ENCODE measurements around the gene MIF.

The MIF gene

GRCh38 chr22:23893945-23894709 lies at the start of gene MIF:
TSS of gene MIF (plus strand) at chr22:23894383. CDS start at chr22:23894475, 92 bp downstream.
- ChIA-PET POLR2A (ENCODE audit: low non-redundant PET) (interaction anchor here (0.5 to 1.5 kb wide), 4 partner anchors 9 to 356 kb away, joined by 3 to 7 read pairs (median 4); no protein-coding TSS in a partner anchor), CTCF (interaction anchor here (0.6 to 0.8 kb wide), 6 partner anchors 30 to 922 kb away, joined by 3 to 4 read pairs (median 3); no protein-coding TSS in a partner anchor)
- TF ChIP-seq CTCF (conservative IDR thresholded peaks at IDR 0.05; ENCODE audit: low read depth) = peak; percentile 80
- H3K27ac ChIP-seq = peak within 1 kb of the TSS; percentile 96
- peak; percentile 86 for DNase-seq (ENCODE audit: low spot score)

GRCh38 chr22:23844739-23845202 lies 49.4 kb upstream of the MIF start:
- no peak for TF ChIP-seq CTCF (conservative IDR thresholded peaks at IDR 0.05; ENCODE audit: low read depth)
- CTCF ChIA-PET = interaction anchor here (0.5 kb wide), 1 partner anchor 22 kb away, joined by 9 read pairs; no protein-coding TSS in a partner anchor
- H3K27ac ChIP-seq = peak overlapping the region; percentile 86
- POLR2A ChIA-PET (ENCODE audit: low non-redundant PET) = no interaction called here
- DNase-seq (ENCODE audit: low spot score) = no peak

- ChIA-PET POLR2A (ENCODE audit: low non-redundant PET) (no interaction called here), CTCF (interaction anchor here (0.5 to 0.6 kb wide), 3 partner anchors 23 to 1048 kb away, joined by 3 to 9 read pairs (median 3); no protein-coding TSS in a partner anchor)
- TF ChIP-seq CTCF (conservative IDR thresholded peaks at IDR 0.05; ENCODE audit: low read depth) = no peak
- no peak for DNase-seq (ENCODE audit: low spot score)
- peak overlapping the region; percentile 86 for H3K27ac ChIP-seq
Measured at GRCh38 chr22:23845265-23846080, 48.7 kb upstream of the MIF start.

GRCh38 chr22:23846081-23846469 lies 48.1 kb upstream of the MIF start:
- TF ChIP-seq CTCF (conservative IDR thresholded peaks at IDR 0.05; ENCODE audit: low read depth) = no peak
- ChIA-PET POLR2A (ENCODE audit: low non-redundant PET) (no interaction called here), CTCF (interaction anchor here (0.5 to 0.6 kb wide), 2 partner anchors 75 to 1048 kb away, joined by 3 read pairs; no protein-coding TSS in a partner anchor)
- peak overlapping the region; percentile 86 for H3K27ac ChIP-seq
- no peak for DNase-seq (ENCODE audit: low spot score)

GRCh38 chr22:23847310-23847920 lies 46.8 kb upstream of the MIF start:
- no peak for TF ChIP-seq CTCF (conservative IDR thresholded peaks at IDR 0.05; ENCODE audit: low read depth)
- ChIA-PET CTCF (no interaction called here), POLR2A (ENCODE audit: low non-redundant PET) (no interaction called here)
- peak overlapping the region; percentile 86 for H3K27ac ChIP-seq
- DNase-seq (ENCODE audit: low spot score) = no peak

Measured in RWPE1 (cell line).